Activated CD4-positive, alpha-beta T cell treated with anti-CD3 and anti-CD28 coated beads, Interleukin-2, amount 50 U/mL, for 24 hours (primary cell): ENCODE measurements around the gene SLC5A6.

Experiments used
- DNase-seq, 2 donors: peaks; one replicate each; pipeline ENCODE4 v3.0.0-alpha.2; 2020; ENCODE audit warnings: low read depth in 1 of 2, low spot score in 1 of 2

The SLC5A6 gene

DNA sequence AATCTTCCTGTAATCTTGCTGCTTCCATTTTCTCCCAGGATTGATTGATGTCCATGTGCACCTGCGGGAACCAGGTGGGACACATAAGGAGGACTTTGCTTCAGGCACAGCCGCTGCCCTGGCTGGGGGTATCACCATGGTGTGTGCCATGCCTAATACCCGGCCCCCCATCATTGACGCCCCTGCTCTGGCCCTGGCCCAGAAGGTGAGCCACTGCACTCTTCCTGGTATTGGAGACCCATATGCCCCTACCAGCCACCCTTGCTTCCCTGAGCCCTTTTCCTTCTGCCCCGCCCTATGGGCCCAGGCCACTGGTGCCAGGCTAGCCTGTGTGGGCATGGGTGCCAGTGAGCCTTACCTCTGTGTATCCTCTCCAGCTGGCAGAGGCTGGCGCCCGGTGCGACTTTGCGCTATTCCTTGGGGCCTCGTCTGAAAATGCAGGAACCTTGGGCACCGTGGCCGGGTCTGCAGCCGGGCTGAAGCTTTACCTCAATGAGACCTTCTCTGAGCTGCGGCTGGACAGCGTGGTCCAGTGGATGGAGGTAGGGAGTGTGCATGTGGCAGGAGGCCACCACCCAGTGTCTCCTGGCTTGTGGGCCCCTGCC is 25.4 kb upstream of the SLC5A6 start:
- no peak for DNase-seq

DNA sequence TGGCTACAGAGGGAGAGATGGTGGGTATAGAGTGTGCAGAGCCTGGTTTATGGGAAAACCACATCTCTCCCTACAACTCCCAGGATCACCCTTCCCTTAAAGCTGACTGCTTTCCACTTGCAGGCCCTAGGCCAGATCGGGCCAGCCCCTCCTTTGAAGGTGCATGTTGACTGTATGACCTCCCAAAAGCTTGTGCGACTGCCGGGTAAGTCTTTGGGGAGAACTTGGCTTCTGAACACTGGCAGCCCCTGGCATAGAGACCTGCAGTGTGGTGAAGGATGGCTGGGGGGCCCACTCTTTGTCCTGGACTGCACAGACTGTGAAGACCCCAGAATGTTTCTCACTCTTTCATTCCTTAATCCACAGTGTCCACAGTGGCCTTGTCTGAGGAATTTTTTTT is 24.6 kb upstream of the SLC5A6 start:
- no peak for DNase-seq

DNA sequence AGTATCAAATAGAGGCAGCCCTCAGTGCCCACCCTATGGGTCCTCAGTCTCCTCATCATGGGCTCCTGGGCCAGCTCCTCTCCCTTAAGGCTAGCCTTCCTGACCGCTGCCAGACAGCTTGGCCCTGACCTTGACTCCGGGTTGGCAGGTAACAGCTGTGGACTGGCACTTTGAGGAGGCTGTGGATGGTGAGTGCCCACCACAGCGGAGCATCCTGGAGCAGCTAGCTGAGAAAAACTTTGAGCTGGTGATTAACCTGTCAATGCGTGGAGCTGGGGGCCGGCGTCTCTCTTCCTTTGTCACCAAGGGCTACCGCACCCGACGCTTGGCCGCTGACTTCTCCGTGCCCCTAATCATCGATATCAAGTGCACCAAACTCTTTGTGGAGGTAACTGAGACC is 24.1 kb upstream of the SLC5A6 start:
- DNase-seq: no peak

DNA sequence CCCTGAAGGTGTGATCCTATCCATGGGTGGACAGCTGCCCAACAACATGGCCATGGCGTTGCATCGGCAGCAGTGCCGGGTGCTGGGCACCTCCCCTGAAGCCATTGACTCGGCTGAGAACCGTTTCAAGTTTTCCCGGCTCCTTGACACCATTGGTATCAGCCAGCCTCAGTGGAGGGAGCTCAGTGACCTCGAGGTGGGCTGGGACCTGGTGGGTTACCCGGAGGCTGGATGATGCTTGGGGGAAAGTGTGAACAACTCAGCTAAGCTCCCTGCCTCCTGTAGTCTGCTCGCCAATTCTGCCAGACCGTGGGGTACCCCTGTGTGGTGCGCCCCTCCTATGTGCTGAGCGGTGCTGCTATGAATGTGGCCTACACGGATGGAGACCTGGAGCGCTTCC is 21.3 kb upstream of the SLC5A6 start:
- no peak for DNase-seq

DNA sequence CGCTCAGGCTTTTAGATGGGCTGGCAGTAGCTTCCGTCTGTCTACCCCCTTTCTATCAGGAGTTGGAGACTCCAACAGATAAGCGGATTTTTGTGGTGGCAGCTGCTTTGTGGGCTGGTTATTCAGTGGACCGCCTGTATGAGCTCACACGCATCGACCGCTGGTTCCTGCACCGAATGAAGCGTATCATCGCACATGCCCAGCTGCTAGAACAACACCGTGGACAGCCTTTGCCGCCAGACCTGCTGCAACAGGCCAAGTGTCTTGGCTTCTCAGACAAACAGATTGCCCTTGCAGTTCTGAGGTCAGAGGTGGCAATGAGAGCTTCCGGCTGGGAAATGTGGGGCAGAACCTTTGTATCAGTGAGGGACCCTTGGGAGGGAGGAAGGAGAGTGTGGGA is 19.9 kb upstream of the SLC5A6 start:
- no peak for DNase-seq

DNA sequence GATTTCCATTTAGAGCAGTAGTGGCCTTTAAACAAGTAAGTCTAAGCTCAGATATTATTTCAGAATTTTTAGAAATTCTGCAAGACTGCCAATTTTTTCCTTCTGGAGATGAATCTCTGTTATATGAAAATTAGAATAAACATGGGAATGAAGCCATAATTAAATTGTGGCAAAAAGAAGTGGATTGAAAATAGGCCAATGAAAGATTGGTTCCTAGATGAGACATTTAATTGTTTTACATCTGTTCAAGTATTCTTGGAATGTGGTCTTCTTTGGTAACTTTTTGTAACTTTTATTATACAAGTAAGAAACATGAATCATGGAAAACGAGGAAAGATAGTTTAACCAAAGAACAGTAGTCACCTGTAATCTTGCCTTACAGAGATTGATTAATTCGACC is 15.4 kb upstream of the SLC5A6 start:
- DNase-seq: no peak

DNA sequence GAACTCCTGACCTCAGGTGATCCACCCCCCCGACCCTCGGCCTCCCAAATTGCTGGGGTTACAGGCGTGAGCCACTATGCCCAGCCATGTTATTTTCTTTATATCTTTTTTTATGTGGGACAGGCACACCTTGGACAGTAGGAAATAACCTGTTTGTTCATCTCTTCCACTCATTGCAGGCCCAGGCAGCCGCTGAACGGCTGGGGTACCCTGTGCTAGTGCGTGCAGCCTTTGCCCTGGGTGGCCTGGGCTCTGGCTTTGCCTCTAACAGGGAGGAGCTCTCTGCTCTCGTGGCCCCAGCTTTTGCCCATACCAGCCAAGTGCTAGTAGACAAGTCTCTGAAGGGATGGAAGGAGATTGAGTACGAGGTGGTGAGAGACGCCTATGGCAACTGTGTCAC is 13.5 kb upstream of the SLC5A6 start:
- DNase-seq: no peak

DNA sequence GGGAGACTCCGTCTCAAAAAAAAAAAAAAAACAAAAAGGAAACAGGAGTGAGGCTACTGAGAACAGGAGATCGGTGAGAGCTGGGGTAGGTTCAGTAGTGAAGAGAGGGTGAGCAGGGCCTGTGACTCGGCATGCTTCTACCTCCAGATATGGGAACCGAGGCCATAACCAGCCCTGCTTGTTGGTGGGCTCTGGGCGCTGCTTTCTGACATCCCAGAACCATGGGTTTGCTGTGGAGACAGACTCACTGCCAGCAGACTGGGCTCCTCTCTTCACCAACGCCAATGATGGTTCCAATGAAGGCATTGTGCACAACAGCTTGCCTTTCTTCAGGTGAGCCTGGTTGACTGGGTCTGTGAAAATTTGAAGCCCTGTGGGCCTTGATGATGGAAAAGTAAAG is 11.3 kb upstream of the SLC5A6 start:
- DNase-seq: no peak

DNA sequence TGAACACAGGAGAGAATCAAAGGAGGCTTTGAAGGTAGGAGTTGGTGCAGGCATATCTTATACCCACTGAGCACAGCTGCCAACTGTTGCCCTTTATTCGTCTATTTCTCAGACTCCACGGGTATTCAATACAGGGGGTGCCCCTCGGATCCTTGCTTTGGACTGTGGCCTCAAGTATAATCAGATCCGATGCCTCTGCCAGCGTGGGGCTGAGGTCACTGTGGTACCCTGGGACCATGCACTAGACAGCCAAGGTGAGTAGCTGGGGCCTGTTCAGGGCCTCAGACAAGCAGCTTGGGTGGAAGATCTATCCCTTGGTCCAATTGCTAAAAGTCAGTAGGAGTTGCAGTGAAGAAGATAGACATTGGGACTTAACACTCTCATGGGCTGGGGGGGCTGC is 10.3 kb upstream of the SLC5A6 start:
- no peak for DNase-seq

DNA sequence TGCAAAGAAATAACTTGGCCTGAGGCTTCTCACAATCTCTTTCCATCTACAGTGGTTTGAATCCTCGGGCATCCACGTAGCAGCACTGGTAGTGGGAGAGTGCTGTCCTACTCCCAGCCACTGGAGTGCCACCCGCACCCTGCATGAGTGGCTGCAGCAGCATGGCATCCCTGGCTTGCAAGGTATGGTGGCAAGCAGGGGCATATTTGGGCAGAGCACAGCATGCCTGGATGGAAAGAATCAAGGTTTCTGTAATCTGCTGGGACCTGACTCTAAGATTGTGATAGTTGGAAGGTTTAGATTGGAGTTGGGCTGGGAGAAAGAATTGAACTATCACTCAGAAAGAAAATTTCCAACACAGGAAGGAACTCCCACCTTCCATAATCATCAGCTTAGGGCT is 9.1 kb upstream of the SLC5A6 start:
- DNase-seq: no peak

DNA sequence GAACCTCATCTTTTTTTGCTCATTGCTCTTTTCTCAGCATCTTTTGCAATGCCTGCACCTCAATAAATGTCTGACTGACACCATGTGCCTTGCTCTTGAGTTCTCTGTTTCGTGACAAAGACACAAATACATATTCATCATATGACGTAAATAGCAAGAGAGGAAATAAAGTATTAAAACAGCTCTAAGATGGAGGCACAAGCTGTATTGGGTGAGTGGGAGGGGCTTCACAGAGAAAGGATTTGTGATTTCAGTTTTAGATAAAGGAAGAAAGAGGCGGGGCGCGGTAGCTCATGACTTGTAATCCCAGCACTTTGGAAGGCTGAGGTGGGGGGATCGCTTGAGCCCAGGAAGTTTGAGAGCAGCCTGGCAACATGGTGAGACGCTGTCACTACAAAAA is 8.0 kb upstream of the SLC5A6 start:
- no peak for DNase-seq

DNA sequence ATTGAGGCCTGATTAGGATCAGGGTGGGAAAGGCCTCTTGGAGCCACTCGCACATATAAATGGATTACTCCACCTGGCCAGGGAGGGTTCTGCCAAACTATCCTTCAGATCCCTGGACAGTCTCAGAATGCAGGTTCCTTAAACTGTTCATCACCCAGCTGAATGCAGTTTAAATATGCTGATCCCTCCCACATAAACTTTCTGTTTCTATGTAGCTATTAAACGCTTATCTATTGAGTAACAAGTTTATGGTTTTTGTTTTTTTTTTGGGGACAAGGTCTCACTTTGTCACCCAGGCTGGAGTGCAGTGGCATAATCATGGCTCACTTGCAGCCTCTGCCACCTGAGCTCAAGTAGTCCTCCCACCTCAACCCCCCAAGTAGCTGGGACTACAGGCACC is 7.0 kb upstream of the SLC5A6 start:
- no peak for DNase-seq

DNA sequence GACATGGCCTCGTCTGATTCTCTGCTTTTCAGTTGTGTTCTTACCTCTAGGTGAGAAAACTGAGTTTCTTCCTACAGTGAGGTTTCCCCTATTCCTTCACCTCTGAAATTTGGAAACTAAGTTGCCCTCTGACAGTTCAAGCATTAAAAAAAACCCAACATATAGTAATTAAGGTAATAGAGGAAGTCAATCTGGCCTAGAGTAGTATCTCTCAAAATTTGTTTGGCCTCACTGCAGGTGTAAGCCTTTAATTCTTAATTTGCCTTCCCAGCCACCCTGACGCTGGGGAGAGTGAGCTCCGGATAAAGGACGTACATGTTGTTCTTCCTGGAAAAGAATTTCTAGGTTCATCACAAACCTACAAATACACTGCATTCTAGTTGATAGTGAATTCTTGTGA is 6.5 kb upstream of the SLC5A6 start:
- no peak for DNase-seq

DNA sequence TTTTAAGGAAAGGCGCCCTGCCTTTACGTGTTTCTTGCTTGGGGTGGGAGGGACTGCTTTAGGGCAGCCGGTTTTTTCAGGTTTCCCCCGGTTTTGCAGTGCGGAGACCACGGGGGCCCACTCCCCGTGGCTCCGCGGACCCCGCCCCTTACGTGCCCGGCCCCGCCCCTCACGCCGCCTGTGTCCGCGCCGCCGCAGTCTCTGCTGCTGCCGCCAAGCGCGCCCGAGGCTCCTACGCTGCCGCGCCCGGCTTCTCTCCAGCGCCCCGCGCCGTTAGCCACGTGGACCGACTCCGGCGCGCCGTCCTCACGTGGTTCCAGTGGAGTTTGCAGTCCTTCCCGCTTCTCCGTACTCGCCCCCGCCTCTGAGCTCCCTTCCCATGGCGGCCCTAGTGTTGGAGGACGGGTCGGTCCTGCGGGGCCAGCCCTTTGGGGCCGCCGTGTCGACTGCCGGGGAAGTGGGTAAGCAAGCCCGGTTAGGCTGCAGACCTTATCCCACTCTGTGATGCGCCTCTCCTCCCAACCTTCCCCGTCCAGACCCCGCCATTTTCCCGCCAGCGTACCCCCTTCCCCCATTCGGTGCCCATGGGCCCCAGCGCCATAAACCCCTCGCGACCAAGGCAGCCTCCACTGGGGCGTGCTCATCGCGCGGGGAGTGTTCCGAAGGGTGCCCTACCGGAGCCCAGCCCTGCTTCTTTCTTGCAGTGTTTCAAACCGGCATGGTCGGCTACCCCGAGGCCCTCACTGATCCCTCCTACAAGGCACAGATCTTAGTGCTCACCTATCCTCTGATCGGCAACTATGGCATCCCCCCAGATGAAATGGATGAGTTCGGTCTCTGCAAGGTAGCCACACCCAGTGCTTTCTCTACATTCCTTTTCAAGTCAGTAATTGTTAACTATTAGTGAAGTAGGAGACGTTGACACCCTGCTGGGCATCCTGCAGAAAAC is 5.4 kb upstream of the SLC5A6 start, which contains the start of gene CAD:
Gene CAD (plus strand): TSS at position 197 of the 949 bp plus-strand sequence. CDS start 183 bp downstream, at position 380.
- peak; percentile 74 to 79 for DNase-seq

DNA sequence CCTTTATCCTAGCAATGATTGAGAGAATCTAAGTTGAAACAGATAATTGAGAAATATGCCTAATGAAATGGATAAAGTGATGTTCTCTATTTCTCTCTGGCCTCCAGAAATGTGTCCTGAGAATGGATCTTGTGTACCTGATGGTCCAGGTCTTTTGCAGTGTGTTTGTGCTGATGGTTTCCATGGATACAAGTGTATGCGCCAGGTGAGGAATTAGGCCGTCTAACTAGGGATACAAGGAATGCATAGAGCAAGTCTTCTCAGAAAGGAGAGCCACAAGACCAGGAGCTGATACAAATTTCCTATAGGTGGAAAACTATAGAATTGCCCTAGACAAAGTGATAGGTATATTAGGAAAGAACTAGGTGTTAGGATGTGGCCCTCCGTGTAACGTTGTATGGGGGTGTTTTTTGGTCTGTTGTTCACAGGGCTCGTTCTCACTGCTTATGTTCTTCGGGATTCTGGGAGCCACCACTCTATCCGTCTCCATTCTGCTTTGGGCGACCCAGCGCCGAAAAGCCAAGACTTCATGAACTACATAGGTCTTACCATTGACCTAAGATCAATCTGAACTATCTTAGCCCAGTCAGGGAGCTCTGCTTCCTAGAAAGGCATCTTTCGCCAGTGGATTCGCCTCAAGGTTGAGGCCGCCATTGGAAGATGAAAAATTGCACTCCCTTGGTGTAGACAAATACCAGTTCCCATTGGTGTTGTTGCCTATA is 4.5 kb upstream of the SLC5A6 start:
- no peak for DNase-seq

DNA sequence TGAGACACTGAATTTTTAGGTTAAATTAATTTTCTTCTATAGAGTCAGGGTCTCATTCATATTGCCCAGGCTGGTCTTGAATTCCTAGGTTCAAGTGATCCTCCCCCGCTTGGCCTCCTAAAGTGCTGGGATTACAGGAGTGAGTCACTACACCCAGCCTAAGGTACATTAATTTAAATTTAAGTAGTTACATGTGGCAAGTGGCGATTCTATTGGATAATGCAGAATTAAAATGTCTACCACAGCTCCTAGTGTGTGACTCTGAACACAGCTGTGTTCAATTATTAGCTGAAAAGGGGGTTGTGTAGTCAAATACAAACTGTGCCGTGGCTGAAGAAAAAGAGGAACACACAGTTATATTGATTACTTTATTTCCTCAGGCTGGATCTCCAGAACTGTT is 2.9 kb upstream of the SLC5A6 start:
- DNase-seq: no peak

DNA sequence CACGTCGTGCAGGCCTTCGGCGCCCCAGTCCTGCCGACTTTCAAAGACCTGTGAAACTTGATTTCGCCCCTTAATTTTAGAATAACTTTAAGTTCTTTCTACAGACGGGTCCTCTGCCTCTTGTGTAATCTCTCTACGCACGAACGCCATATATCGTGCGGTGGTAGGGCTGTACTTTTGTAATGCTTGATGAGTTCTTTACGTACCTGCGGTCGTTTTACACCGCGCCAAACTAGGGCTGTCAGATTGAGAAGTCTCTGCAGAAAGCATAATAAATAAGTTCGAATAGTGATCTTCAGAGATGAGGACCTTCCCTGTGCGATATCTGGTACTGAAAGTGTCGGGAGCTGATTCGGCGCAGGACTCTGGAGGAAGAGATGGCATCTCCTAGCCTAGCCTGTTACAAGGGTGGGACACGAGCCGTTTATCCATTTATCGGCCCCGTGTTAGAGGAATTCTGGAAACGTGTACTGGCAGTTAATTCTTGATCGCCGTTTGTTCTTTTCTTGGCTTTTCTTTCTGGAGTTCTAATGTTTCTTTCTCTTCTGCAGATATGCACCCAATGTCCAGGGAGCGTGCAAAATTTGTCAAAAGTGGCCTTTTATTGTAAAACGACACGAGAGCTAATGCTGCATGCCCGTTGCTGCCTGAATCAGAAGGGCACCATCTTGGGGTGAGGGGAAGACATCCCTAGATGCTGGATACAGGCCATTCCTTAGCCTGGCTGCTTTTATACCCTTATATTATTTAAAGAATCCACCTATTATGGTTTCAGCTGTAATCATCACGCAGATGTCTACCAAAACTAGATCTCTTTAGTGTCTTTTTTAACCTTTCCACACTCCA is 781 bp upstream of the SLC5A6 start:
- peak; percentile 9 to 30 for DNase-seq

DNA sequence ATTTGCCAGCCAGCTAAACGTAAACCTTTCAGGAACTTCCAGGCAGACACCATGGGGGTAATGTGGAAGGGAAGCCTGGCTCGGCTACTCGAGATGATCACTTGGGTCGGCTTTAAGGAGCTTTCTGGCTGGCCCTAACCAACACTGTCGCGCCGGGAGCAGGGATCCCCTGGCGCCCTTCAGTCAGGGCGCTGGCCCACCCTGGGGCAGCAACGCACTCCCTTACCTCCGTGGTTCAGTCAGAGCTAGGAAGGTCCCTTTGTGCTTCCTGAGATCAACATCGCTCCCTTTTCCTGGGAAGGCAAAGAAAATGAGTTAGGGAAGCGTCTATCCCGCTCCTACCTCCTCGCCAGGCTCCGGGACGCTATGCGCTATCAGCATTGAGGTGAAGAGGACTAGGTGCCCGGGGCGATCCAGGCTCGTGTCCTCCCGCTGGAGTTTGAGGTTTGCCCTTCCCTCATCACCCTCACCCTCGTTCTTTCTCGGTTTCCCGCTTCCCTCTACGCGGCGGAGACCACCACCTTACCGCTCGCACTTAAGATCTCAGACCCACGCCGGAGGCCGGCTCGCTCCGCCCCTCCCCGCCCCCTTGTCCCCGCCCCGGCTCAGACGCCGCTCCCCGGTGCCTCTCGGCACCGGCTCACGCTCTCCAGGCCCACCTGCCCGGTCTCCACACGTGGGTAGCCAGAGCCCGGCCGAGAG is 676 bp downstream of the SLC5A6 start:
- DNase-seq: no peak

DNA sequence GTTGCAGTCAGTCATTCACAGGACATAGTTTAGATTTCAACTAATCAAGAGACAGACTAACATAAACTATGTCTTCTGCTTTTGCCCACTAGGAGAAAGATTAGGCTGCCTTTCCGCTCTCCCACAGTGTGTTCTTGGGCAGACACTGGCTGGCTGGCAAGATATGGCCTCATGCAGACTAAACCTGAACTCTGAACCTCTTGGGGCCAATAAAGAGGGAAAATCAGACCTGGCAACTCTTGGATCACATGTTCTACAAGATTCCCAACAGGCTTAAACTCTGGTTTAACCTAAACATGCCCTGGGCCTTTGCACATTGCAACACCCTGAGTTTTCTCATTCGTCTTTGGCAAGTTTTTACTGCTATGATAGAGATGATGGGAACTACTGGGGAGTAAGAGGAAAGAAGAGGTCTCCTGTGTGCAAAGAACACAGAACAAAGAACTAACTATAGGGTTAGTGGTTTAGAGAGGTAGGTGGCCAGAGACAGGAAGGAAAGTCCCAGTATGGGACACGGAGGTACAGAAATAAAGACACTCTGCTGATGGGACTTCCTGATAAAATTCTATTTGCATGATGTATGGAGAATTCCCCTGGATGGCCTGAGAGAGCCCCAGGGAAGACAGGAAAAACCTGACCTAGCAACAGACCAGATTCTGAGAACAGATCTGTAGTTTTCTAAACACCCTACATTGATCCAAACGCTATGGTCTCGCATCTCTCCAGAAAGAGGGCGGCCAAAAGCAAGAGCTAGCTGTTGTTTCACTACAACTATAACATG is 2.3 kb downstream of the SLC5A6 start:
- no peak for DNase-seq
